DMS153 treated with DMSO at 0.1 percent for 48 hours (cell line): ENCODE data around the gene HRK.
A peak's percentile ranks its signal among the peaks of the same experiment; 100 is the strongest.

Experiments
- DNase-seq: peaks from one replicate; lab custom pipeline; 2025; ENCODE audit not compliant: unreplicated experiment; lab: John Stamatoyannopoulos, UW

Gene HRK

GRCh38 chr12:116898669-116899068, 17.4 kb upstream of the HRK start:
- no peak for DNase-seq

DNA sequence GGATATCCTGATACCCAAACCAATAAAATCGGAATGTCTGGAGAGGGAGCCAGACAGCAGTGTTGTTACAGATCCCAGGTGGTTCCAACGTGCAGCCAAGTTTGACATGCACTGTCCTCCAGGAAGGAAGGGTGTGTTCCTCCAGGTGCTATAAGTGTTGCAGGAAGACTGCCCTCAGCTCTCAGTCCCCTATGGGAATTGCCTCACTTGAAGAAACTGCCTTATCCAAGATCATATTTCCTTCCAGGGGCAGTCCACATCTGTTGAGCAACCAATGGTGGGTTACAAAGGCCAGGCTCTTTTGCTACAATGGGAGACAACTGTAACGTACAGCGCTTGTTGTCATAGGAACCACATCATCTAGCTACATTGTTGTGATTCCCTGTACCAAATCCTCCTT, 16.2 kb upstream of the HRK start:
- no peak for DNase-seq

DNA sequence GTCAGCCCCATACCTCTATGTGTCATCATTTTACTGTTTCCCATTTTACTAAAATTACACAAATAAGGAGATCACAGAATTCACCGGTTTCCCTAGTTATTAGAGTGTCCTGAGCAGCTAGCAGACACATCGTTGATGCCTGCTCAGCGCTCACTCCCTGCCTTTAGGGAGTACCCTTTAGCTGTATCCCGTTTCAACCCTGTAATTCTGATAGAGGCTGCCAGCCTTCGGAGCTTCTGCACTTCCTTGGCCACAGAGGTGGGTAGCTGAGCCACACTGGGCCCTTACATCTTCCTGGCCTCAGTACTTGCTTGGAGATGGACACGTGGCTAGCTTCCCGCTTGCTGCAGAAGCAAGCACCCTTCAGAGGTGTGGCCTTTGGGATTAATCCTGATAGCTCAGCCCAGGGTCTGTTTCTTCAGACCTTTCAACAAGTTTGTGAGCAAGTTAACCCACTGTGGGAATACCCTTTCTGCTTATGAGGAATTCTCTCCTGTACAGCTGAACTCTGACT, 15.2 kb upstream of the HRK start:
- no peak for DNase-seq

GRCh38 chr12:116894913-116895312, 13.7 kb upstream of the HRK start:
- DNase-seq, result no peak

DNA sequence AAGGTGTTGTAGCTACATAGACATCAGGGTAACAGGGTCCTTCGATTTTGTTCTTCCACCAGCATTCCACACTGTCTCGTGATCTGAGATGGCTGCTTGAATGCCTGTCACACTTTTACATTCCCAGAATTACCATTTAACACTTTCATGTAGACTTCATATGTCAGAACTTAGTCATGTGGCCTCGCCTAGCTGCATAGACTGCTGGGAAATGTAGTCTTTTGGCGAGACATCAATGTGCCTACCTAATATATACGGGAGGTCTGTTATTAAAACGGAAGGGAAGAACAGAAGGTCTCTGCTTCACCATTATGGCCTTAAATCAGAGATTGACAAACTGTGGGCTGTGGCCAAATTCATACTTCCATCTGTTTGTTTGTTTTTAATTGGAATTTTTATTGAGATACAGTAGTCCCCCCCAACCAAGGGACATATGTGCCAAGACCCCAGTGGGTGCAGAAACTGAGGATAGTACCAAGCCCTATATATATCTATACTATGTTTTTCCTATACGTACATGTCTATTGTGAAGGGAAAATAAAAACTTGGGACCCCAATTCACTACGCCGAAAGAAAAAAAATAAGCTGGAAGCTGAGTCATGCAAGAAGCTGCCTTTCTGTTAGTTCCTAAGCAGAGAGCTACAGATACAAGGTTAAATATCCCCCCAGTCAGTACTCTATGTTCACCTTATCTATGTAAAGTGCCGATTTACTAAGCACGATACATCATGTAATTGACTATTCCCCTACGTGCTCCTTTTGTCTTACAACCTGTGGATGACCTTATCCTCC, 11.3 kb upstream of the HRK start:
- no peak for DNase-seq

DNA sequence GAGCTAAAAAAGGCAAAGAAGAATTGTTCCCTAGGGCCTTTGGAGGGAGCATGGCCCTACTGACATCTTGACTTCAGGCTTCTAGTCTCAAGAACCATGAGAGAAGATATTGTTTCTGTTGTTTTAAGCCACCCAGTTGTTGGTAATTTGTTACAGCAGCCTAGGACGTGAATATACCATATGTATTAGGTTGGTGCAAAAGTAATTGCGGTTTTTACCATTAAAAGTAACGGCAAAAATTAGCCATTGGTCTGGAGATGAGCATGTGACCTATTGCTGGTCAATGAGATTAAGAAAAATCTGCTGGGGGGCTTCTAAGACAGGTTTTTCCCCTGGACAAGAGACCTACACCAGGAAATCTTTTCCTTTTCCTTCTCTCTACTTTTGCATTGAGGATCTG, 9.8 kb upstream of the HRK start:
- DNase-seq, result no peak

DNA sequence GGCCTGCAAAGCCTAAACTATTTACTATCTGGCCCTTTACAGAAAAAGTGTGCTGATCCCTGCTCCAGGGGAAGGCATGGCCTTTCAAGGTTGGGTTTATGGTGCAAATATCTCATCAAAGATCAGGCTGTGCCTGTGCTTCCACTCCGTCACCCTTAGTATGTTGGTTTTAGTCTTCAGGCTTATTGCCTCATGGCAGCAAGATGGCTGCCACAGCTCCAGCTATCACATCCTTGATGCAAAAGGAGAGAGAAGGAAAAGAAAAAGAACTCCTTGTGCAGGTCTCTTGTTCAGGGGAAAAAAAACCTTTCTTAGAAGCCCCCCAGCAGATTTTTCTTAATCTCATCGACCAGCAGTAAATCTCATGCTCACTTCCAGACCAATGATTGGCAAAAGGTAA, 9.1 kb upstream of the HRK start:
- DNase-seq, result no peak

GRCh38 chr12:116887897-116888296, 6.7 kb upstream of the HRK start:
- no peak for DNase-seq

DNA sequence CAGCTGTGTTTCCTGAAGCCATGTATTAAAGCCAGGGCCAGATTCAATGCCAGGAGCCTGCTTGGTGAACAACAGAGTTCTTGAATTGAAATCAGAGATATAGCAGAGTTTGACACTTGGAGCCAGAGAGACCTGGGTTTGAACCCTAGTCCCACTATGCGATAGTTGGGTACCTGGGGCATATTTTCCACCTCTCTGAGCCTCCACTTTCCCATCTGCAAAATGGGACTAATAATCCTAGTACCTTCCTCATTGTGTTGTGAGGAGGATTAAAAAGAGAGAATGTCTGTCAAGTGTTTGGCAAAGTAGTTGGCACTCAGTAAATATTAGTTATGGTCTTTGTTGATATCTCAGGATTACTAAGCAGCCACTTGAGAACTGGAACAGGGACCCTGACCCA, 6.0 kb upstream of the HRK start:
- no peak for DNase-seq

DNA sequence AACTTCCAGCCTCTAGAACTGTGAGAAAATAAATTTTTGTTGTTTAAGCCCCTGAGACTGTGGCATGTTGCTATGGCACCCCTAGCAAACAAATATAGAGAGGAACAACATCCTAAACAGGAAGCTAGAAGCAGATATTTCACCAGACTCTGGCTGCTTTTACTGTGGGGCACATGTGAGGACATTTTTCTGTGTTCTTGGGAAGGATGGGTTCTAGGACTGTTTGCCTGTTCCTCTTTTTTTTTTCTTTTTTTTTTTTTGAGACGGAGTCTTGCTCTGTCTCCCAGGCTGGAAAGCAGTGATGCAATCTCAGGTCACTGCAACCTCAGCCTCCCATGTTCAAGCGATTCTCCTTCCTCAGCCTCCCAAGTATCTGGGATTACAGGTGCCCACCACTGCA, 4.2 kb upstream of the HRK start:
- no peak for DNase-seq

- no peak for DNase-seq
Measured at GRCh38 chr12:116884871-116885270, 3.6 kb upstream of the HRK start.

- DNase-seq, result peak; percentile 22
Measured at GRCh38 chr12:116882742-116883141, 1.5 kb upstream of the HRK start.

DNA sequence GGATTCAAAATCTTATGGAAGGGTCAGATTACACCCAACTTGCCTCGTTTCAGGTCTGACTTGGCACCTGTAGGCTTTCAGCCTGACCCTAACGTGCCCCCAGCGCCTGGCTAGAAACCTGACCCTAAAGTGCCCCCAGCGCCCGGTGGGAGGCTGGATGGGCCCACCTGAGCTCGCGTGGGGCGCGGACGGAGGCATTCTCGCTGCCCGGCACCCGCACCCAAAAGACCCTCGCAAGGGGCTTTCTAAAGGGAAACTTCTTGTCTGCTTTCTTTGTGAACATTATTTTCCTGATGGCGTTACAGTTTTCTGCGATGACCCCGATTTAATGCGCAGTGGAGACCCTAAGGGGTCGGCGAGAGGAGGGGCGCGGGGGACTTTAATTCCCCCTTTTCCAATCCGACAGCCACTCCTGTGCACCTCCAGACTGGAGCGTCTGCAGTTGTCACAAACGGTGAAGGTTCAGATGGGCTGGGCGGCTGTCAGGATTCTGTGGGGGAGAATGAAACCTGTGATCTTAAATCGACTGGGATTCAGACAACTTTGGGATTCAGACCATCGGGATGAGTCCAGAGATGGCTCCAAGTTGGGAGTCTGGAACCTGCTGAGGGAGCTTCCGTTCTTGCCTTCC, 751 bp upstream of the HRK start:
- DNase-seq, result no peak

DNA sequence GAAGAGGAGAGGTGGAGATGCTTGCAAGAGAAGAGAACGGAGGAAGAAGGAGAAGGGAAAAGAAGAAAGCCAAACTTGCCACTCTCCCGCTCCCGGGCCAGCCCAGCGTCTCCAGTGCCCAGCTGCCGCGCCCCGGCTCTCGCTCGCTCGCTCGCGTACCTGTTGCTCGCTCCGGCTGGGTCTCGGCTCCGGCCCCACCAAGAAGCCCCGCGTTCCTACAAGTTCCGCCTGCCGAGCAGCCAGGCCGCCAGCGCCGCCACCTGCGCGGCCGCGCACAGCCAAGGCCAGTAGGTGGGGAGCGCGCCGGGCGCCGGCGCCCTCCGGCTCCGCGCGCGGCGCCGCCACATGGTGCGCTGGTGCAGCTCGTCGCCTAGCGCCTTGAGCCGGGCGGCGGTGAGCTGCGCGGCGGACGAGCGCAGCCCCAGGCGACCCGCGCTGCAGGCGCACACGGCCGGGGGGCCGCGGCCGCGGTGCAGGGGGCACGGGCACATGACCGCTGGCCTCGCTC, 370 bp downstream of the HRK start:
- peak; percentile 42 for DNase-seq

- no peak for DNase-seq
Measured at GRCh38 chr12:116880213-116880816, 926 bp downstream of the HRK start.

DNA sequence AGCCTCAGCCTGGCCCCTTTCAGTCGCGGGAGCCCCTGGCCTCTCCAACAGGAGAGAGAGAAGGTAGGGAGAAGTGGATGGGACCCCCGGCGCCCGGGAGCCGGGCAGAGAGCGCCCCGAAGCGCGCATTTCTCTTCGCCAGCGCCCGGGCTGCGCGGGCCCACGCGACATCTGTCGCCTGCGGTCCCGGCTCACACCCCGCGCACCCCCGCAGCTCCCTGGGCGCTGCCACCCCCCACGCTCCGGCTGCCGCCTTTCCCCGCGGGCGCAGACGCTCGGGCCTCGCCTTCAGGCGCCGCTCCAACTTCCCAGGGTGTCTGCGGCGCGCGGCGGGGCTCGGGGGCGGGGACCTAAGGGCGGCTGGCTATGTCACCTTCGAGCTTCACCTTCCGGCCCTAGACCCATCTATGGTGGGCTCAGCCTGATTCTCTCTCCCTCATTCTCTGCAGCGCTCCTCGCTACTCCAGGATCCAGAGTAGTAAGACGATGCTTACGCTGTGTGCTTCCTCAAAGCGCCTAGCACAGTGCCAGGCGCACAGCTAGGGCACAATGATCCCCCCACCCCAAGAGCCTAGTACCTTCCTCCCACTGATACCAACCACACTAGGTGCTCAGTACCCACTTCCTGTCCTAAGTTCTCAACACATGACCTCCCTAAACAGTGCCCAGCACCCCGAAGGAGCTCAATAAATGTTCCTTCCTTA, 1.6 kb downstream of the HRK start:
- DNase-seq, result no peak

- no peak for DNase-seq
Measured at GRCh38 chr12:116878567-116879508, 2.4 kb downstream of the HRK start.

GRCh38 chr12:116876151-116876869, 4.9 kb downstream of the HRK start:
- no peak for DNase-seq

DNA sequence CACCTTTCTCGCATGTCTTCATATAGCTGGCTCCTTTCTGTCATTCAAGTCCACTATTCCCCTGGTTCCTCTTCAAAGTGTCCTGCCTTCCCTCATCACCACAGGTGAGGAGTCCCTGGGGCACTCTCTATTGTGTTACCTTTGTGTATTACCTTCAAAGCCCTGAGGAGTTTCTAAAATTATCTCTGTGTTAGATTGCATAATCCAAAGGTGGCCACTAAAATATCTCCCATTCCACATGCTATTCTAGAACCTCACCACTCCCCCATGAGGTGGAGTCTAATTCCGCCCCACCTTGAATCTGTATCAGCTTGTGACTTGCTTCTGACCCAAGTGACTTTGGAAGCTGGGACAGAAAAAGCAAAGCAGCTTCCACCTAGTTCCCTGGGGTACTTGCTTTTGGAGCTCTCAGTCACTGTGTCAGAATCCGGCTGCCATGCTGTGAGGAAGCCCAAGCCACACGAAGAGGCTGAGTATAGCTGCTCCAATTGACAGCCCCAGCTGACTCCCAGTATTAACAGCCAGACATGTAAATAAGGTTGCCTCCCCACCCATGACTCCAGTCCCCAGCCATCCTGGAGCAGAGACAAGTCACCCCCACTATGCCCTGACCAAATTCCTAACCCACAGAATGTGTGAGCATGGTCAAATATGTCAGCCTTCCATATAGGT, 6.8 kb downstream of the HRK start:
- no peak for DNase-seq
